GM21786 (cell line): Measurements from ENCODE around the gene ZNF841.
"Not testable (repeated sequence)": the region's sequence is repeated elsewhere in the genome, so short reads cannot be mapped to it uniquely, and the experiment has no call there.

Source experiments
- ATAC-seq: cut with Tn5 transposase; IDR thresholded peaks from one replicate; pipeline ENCODE4 v1.9.1; 2021; ENCODE audit not compliant: unreplicated experiment

ZNF841 gene

DNA sequence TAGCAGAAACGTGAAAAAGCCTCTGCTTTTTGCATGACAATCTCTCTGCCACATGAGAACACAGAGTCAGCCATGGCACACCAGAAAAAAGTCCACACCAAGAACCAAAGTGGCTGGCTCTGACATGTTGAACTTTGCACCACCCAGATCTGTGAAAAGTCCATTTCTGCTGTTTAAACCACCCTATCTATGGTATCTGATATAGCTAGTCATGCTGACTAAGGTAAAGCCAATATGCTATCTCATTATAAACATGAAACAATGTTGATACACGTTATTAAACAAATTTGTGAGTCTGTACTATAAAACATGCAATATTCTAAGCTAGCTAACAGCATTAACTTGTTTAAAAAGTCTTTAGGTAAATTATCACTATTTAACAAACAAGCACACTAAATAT, 25.9 kb downstream of the ZNF841 start:
- no peak for ATAC-seq

GRCh38 chr19:52066258-52066863, 29.2 kb downstream of the ZNF841 start:
- no peak for ATAC-seq

DNA sequence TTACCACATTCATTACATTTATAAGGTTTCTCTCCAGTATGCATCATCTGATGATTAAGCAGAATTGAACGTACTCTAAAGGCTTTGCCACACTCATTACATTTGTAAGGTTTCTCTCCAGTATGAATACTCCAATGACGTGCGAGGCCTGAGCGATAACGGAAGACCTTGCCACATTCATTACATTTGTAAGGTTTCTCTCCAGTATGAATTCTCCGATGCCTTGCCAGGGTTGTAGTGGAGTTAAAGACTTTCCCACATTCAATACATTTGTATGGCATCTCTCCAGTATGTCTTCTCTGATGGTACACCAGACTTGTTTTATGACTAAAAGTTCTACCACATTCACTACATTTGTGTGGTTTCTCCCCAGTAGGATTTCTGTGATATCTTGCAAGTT, 30.2 kb downstream of the ZNF841 start:
- ATAC-seq = no peak

DNA sequence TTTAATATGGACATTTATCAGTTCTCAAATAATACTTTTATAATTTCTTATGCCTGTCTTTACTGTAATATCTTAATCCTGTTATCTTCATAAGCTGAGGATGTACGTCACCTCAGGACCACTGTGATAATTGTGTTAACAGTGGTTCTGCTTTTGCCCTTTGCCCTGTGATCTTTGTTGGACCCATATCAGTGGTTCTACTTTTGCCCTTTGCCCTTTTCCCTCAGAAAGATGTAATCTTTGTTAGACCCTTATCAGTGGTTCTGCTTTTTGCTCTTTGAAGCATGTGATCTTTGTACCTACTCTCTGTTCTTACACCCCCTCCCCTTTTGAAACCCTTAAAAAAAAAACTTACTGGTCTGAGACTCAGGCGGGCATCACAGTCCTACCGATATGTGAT, 39.1 kb downstream of the ZNF841 start:
- ATAC-seq = not testable (repeated sequence)

- not testable (repeated sequence) for ATAC-seq
Measured at GRCh38 chr19:52051736-52052135, 43.8 kb downstream of the ZNF841 start.

DNA sequence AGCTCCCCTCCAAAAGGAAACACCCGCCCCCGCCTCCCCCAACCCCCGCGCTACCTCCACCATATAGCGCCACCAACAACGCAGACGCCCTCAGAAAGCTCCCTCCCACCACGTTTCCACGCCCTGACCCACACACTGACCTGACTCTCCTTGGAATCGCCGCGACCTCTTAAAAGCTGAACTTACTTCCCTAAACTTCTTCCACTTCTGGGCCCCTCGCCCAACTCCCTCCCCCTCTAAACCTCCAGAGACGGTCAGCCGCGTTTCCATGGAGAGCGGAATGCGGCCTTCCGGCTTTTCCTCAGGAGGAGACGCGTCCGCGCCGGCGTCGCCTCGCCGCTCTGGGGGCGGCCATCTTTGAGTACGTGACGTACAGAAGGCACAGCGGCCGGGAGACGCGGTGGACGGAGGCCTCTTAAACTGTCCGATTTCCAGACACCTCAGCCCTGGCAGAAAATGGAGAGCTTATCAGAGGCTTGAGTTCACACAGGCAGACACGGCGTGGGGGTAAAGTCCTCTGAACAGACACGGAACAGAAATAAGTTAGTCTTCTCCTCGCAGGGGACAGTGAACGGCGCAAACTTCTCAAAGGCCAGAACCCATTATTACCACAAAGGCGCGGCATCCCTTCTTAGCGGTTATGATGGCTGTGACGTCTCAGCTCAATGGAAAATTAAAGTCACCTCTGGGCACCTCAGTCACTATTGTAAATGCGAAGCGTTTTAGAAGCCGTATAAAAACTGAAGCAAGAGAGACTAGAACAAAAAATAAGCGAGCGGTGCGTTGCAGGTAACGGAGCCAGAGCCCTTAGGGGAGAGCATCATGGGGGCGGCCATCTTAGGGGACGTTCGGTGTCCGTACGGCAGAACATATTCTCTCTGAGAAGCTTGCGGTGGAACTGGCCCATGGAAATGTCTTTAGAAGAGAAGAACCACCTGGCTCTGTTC, 46.7 kb downstream of the ZNF841 start, which contains the start of gene ZNF432:
TSS of gene ZNF432 (minus strand) at position 284 of the 947 bp plus-strand sequence. CDS start 1,970 bp downstream, outside the sequence.
- ATAC-seq = peak; percentile 83

DNA sequence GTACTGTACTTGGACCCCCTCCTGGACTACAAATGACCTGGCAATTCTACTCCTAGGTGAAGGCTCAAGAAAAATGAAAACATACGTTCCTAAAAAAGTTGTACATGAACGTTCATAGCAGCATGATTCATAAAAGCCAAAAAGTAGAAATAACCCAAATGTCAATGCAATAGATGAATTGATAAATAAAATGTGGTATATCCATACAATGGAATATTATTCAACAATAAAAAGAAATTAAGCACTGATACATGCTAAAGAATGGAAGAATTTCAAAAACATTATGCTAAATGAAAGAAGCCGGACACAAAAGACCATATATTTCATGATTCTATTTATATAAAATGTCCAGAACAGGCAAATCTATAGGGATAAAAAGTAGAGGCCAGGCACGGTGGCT, 56.4 kb downstream of the ZNF841 start:
- no peak for ATAC-seq

DNA sequence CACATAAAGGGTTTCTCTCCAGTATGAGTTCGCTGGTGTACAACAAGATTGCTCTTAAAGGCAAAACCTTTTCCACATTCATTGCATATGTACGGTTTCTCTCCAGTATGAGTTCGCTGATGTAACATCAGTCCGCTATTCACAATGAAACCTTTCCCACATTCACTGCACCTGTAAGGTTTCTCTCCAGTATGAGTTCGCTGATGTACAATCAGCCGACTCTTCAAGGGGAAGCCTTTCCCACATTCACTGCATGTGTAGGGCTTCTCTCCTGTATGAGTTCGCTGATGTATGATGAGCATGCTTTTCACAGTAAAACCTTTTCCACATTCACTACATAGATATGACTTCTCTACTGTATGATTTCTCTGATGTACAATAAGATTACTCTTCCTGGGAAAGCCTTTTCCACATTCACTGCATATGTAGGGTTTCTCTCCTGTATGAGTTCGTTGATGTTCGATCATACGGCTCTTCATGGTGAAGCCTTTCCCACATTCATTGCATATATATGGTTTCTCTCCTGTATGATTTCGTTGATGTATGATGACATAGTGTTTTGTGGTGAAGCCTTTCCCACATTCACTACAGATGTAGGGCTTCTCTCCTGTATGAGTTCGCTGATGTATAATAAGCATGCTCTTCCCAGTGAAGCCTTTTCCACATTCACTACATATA, 61.4 kb downstream of the ZNF841 start:
- no peak for ATAC-seq

DNA sequence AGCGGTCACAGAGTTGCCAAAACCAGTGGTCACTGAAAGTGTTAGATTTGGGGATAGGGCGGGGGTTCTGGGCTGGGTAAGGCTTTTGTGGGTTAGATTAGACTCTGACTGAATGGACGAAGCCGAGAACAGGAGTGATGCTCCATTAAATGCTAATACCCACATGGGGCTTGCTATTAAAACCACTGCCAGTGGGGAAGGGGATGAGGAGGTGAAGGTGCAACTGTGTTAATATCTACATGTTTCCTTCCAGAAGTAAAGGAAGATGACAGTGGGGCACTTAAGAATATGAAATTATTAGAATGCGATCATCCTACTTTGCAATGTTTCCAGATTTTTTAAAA, 66.8 kb downstream of the ZNF841 start:
- ATAC-seq = peak; percentile 17

DNA sequence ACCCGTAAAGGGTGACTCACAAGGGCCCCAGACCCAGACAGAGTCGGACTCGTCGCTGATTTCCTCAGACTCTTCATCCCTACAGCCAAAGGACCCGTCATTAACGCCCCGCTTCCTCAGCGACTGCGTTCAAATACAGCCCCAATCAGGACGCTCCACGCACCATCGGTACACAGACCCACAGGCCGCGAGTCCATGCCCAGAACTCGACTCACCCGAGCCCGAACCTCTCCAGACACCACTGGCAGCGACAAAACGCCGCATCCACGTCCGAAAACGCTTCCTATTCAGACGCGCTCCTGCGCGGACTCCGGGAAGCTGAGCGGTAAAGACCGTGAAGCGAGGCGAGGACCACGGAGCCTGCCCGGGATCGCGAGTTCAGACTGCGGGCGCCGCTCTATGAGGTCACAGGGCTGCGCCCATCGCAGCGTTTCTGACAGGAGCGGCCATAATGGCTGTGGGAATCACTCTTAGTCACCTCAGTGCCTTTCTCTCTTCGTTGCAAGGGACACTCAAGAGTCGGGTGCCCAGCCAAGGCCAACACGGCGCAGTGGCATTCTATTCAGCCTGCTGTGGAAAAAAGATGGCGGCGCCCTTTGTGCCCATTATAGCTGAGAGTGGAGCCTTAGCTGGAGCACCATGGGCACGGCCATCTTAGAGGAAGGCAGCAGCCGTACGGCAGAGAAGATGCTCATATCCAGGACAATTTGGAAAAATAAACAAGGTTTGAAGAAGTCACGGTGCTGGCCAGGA, 67.4 kb downstream of the ZNF841 start, which contains the start of gene ZNF614:
TSS of gene ZNF614 (minus strand) at position 353 of the 753 bp plus-strand sequence. CDS start 2,634 bp downstream, outside the sequence.
- ATAC-seq = peak; percentile 85

DNA sequence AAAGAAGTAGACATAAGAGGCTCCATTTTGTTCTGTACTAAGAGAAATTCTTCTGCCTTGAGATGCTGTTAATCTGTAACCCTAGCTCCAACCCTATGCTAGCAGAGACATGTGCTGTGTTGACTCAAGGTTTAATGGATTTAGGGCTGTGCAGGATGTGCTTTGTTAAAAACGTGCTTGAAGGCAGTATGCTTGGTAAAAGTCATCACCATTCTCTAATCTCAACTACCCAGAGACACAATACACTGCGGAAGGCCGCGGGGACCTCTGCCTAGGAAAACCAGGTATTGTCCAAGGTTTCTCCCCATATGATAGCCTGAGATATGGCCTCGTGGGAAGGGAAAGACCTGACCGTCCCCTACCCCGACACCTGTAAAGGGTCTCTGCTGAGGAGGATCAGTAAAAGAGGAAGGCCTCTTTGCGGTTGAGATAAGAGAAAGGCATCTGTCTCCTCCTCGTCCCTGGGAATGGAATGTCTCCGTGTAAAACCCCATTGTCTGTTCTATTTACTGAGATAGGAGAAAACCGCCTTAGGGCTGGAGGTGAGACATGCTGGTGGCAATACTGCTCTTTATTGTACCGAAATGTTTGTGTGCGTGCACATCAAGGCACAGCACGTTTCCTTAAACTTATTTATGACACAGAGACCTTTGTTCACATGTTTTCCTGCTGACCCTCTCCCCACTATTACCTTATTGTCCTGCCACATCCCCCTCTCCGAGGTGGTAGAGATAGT, 69.1 kb downstream of the ZNF841 start:
- ATAC-seq = not testable (repeated sequence)

DNA sequence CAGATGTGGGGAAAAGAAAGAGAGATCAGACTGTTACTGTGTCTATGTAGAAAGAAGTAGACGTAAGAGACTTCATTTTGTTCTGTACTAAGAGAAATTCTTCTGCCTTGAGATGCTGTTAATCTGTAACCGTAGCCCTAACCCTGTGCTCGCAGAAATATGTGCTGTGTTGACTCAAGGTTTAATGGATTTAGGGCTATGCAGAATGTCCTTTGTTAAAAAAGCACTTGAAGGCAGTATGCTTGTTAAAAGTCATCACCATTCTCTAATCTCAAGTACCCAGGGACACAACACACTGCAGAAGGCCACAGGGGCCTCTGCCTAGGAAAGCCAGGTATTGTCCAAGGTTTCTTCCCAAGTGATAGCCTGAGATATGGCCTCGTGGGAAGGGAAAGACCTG, 71.1 kb downstream of the ZNF841 start:
- ATAC-seq = not testable (repeated sequence)

DNA sequence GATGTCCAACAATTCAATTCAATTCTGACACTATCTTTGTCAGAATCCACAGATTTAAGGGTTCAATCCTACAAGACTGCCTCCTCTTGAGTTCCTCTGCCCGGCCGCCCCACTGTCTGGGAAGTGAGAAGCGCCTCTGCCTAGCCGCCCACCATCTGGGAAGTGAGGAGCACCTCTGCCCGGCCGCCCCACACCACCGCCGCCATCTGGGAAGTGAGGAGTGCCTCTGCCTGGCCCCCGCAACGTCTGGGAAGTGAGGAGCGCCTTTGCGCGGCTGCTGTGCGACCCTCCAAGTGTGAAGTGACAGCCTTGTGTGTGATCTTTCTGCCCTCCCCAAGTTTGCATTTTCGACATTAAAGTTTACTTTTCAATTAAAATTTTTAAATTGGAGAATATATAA, 73.4 kb downstream of the ZNF841 start:
- ATAC-seq = no peak

GRCh38 chr19:52020506-52020905, 75.1 kb downstream of the ZNF841 start:
- ATAC-seq = no peak
